ENCODE data around the gene ZFY.

- TF ChIP-seq CTCF (IDR thresholded peaks at IDR 0.05) = no peak
- TF ChIP-seq POLR2A (IDR thresholded peaks at IDR 0.05) = no peak
- TF ChIP-seq POLR2AphosphoS5 (IDR thresholded peaks at IDR 0.05) = no peak
These were observed 44.1 kb downstream of the ZFY start for GRCh38 chrY:2979283-2979682.

Data from breast epithelium (tissue), 3 donors.